A549 (cell line): Measurements from ENCODE around the gene PAPSS2. TPM values are rescaled to one million over a fixed set of nuclear protein-coding genes. Genes with fewer than 3 reads are reported as not detected.

Experiments
- ATAC-seq, 2 experiments: fragments of 200-7000 bp in 1 of 2; fragments of >200 bp in 1 of 2; cut with Nextera tagmentation in 1 of 2; cut with Tn5 transposase in 1 of 2; 3 replicates each; pipeline versions ENCODE4 v1.8.0 to v1.9.1; 2018 to 2020; ENCODE audit warnings: mild to moderate bottlenecking in 1 of 2, moderate library complexity in 1 of 2
- CTCF ChIA-PET: fragments of 300-600 bp; sonication (Branson Sonifier 250); formaldehyde crosslinking; extraction: SDS; loops from one replicate; lab custom pipeline; 2021; ENCODE audit warnings: antibody characterized with exemption, inconsistent platforms; lab: Yijun Ruan, JAX
- POLR2A ChIA-PET: fragments of 350-600 bp; formaldehyde crosslinking; extraction: SDS; loops from one replicate; lab custom pipeline; 2021; ENCODE audit warnings: antibody characterized with exemption, inconsistent platforms; lab: Yijun Ruan, JAX
- DNase-seq, 2 experiments: peaks; one replicate each; pipeline versions ENCODE4 v3.0.0 to v3.0.0-alpha.2; 2011 to 2016; ENCODE audit warnings: low read depth in 1 of 2, low spot score in 1 of 2
- FAIRE-seq: peaks from 2 replicates; lab custom pipeline; 2011; peaks lifted over from hg19 to GRCh38; lab: Jason Lieb, UNC
- H3K27ac ChIP-seq, 2 experiments: fragments of >200 bp; sonication (Bioruptor Twin); formaldehyde crosslinking; 3 replicates each; pipeline ENCODE4 v1.5.1; 2016 to 2017
- H3K4me1 ChIP-seq: fragments of >200 bp; sonication (Bioruptor Twin); formaldehyde crosslinking; 3 replicates; pipeline ENCODE4 v1.6.1; 2016
- H3K4me2 ChIP-seq: fragments of >200 bp; sonication (Bioruptor Twin); formaldehyde crosslinking; 3 replicates; pipeline ENCODE4 v1.6.1; 2016
- H3K4me3 ChIP-seq: fragments of >200 bp; sonication (Bioruptor Twin); formaldehyde crosslinking; 3 replicates; pipeline ENCODE4 v1.5.1; 2016
- H3K9me3 ChIP-seq: fragments of >200 bp; sonication (Bioruptor Twin); formaldehyde crosslinking; 3 replicates; pipeline ENCODE4 v1.6.1; 2016
- BHLHE40 ChIP-seq: IDR thresholded peaks from 2 replicates; pipeline ENCODE4 v1.6.1; 2012; ENCODE audit warnings: low read depth, low read length, inconsistent platforms
- EHMT2 ChIP-seq: fragments of 200-600 bp; sonication (generic); IDR thresholded peaks from 2 replicates; pipeline ENCODE4 v1.6.1; 2016; ENCODE audit warnings: antibody characterized with exemption, low read depth, mild to moderate bottlenecking, moderate library complexity
- ESRRA ChIP-seq: fragments of 150-350 bp; IDR thresholded peaks from 2 replicates; pipeline ENCODE4 v1.6.1; 2014; ENCODE audit warnings: mild to moderate bottlenecking, low read length, borderline replicate concordance
- FOSB ChIP-seq: fragments of 250-450 bp; sonication (Bioruptor Pico); IDR thresholded peaks from 2 replicates; pipeline ENCODE4 v1.5.0; 2020; ENCODE audit warnings: mild to moderate bottlenecking, moderate library complexity
- FOSL2 ChIP-seq, 2 experiments: fragments of 450-650 bp in 1 of 2; fragments of >200 bp in 1 of 2; sonication (Bioruptor Twin) in 1 of 2; formaldehyde crosslinking; IDR thresholded peaks; 2 replicates each; pipeline versions ENCODE4 v1.5.0 to v1.6.1; 2016 to 2020; ENCODE audit warnings: mild to moderate bottlenecking in 1 of 2, moderate library complexity in 1 of 2
- FOXS1 ChIP-seq: fragments of 250-450 bp; sonication (Bioruptor Pico); IDR thresholded peaks from 2 replicates; pipeline ENCODE4 v1.5.0; 2020; ENCODE audit warnings: mild to moderate bottlenecking, moderate library complexity
- GATA3 ChIP-seq: IDR thresholded peaks from 2 replicates; pipeline ENCODE4 v1.6.1; 2012; ENCODE audit warnings: borderline replicate concordance
- HDAC2 ChIP-seq: fragments of 200-600 bp; sonication (generic); IDR thresholded peaks from 2 replicates; pipeline ENCODE4 v1.6.1; 2016
- HEYL ChIP-seq: fragments of 250-450 bp; sonication (Bioruptor Pico); IDR thresholded peaks from 2 replicates; pipeline ENCODE4 v1.8.0; 2021; ENCODE audit warnings: mild to moderate bottlenecking, moderate library complexity
- HOXA7 ChIP-seq: fragments of 250-450 bp; sonication (Bioruptor Pico); IDR thresholded peaks from 2 replicates; pipeline ENCODE4 v1.5.0; 2020; ENCODE audit warnings: mild to moderate bottlenecking, moderate library complexity
- HOXB5 ChIP-seq: fragments of 250-450 bp; sonication (Bioruptor Pico); IDR thresholded peaks from 2 replicates; pipeline ENCODE4 v1.5.0; 2020; ENCODE audit warnings: mild to moderate bottlenecking, moderate library complexity
- JUN ChIP-seq, 2 experiments: fragments of >200 bp; sonication (Bioruptor Twin); formaldehyde crosslinking; IDR thresholded peaks; 2 replicates in 1 of 2; 3 replicates in 1 of 2; pipeline ENCODE4 v1.6.1; 2016 to 2017
- JUNB ChIP-seq: fragments of >200 bp; sonication (Bioruptor Twin); formaldehyde crosslinking; IDR thresholded peaks from 2 replicates; pipeline ENCODE4 v1.6.1; 2016
- KDM1A ChIP-seq: fragments of 200-600 bp; sonication (generic); IDR thresholded peaks from 2 replicates; pipeline ENCODE4 v1.6.1; 2016; ENCODE audit warnings: low read depth, mild to moderate bottlenecking
- KDM5A ChIP-seq: fragments of 200-600 bp; sonication (generic); IDR thresholded peaks from 2 replicates; pipeline ENCODE4 v1.6.1; 2016; ENCODE audit warnings: antibody characterized with exemption, mild to moderate bottlenecking
- MAFK ChIP-seq: fragments of 450-650 bp; IDR thresholded peaks from 2 replicates; pipeline ENCODE4 v1.6.1; 2014; ENCODE audit not compliant: partially characterized antibody
- MAX ChIP-seq: IDR thresholded peaks from 2 replicates; pipeline ENCODE4 v1.6.1; 2012
- MYC ChIP-seq: IDR thresholded peaks from 2 replicates; pipeline ENCODE4 v1.6.1; 2012; ENCODE audit warnings: mild to moderate bottlenecking, inconsistent platforms, low read length, improper control_type of control experiment, borderline replicate concordance
- RARB ChIP-seq: fragments of 250-450 bp; sonication (Bioruptor Pico); IDR thresholded peaks from 2 replicates; pipeline ENCODE4 v1.8.0; 2021; ENCODE audit warnings: mild to moderate bottlenecking, moderate library complexity
- RCOR1 ChIP-seq: fragments of 150-350 bp; IDR thresholded peaks from 2 replicates; pipeline ENCODE4 v1.6.1; 2014; ENCODE audit warnings: antibody characterized with exemption, low read length, low read depth
- TP53 ChIP-seq: fragments of 250-450 bp; sonication (Bioruptor Pico); IDR thresholded peaks from 2 replicates; pipeline ENCODE4 v1.5.0; 2021; ENCODE audit warnings: mild to moderate bottlenecking, moderate library complexity
- ZC3H11A ChIP-seq: fragments of 450-650 bp; IDR thresholded peaks from 2 replicates; pipeline ENCODE4 v1.6.1; 2014; ENCODE audit warnings: antibody characterized with exemption, mild to moderate bottlenecking
- ZNF302 ChIP-seq: fragments of 250-450 bp; sonication (Bioruptor Pico); IDR thresholded peaks from 2 replicates; pipeline ENCODE4 v1.9.0; 2021; ENCODE audit warnings: inconsistent platforms, mild to moderate bottlenecking, moderate library complexity
- WGBS: methylation state at CpG from one replicate; pipeline ENCODE4 v1.1.6; 2017; ENCODE audit errors: missing lambda C conversion rate; 5-methylcytosine and 5-hydroxymethylcytosine counted together
- polyA plus RNA-seq, 4 experiments: library from polyadenylated mRNA; depleted of rRNA in 3 of 4; stranded (reverse); fragments of >200 nt; fragmentation: RNase III in 1 of 4; extraction: RNeasy Plus Mini Kit Qiagen cat#74134 plus additional on column Dnase treatment in 1 of 4; gene quantifications; 2 replicates in 3 of 4; 3 replicates in 1 of 4; pipeline ENCODE4 v1.2.3, GENCODE V29; 2011 to 2017

The PAPSS2 gene
- polyA plus RNA-seq, 2 of the 4 experiments (the other 2 are of a cell fraction), result 27.7 to 29.0 TPM

- WGBS, result 89% methylated on average over 4 of the region's 4 CpGs
- POLR2A ChIA-PET, result no interaction called here
- Histone ChIP-seq H3K4me3 (no peak overlapping the region), H3K4me1 (peaks cover 19% of the 10 kb centered on the region), H3K9me3 (no peaks in the 10 kb centered on the region), H3K27ac (peak overlapping the region in 1 of 2 experiments; percentile 57; a peak in 3 of 6 replicates), H3K4me2 (peak overlapping the region; percentile 57; the same call in 2 of the 3 replicates)
- no peak for DNase-seq
- TF ChIP-seq HOXA7 (CRISPR knock-in tag) (no peak), KDM1A (no peak), JUN (IDR thresholded peaks at IDR 0.05) (no peak), MAX (no peak), GATA3 (no peak), HOXB5 (CRISPR knock-in tag) (no peak), RCOR1 (no peak), JUNB (no peak), HEYL (CRISPR knock-in tag) (no peak), MAFK (no peak), EHMT2 (no peak), HDAC2 (no peak), RARB (CRISPR knock-in tag) (no peak), FOXS1 (no peak)
- ATAC-seq, result no peak
- no peak for FAIRE-seq
- CTCF ChIA-PET, result interaction anchor here (1.4 to 2.5 kb wide), 3 partner anchors 10 to 102 kb away, joined by 3 to 9 read pairs (median 4); partner anchors contain the start of gene PAPSS2
Measured at GRCh38 chr10:87761153-87761552, 101.5 kb downstream of the PAPSS2 start.

- H3K27ac ChIP-seq, result peak overlapping the region in 1 of 2 experiments; percentile 57; a peak in 3 of 6 replicates
- H3K4me3 ChIP-seq, result no peak overlapping the region
- ChIA-PET POLR2A (no interaction called here), CTCF (interaction anchor here (0.6 to 1.7 kb wide), 3 partner anchors 14 to 251 kb away, joined by 3 to 4 read pairs (median 4); partner anchors contain the start of gene PAPSS2)
- peak in 1 of 2 experiments; percentile 58 for DNase-seq
- no peak for TF ChIP-seq JUNB
- TF ChIP-seq ZC3H11A, result no peak
- TF ChIP-seq FOSL2 (IDR thresholded peaks at IDR 0.05), result peak; percentile 39
- peak; percentile 79 for TF ChIP-seq FOSL2 (CRISPR knock-in tag; IDR thresholded peaks at IDR 0.05)
- H3K4me1 ChIP-seq, result peaks cover 19% of the 10 kb centered on the region
- FAIRE-seq, result peak; percentile 89
- no peaks in the 10 kb centered on the region for H3K9me3 ChIP-seq
- peak; percentile 50 to 71; a peak in 4 of 6 replicates for ATAC-seq
- peak overlapping the region; percentile 57 for H3K4me2 ChIP-seq
- 16% methylated on average over 2 of the region's 2 CpGs for WGBS
Measured at GRCh38 chr10:87761892-87762291, 102.2 kb downstream of the PAPSS2 start.

- ChIA-PET POLR2A (no interaction called here), CTCF (interaction anchor here (0.6 to 1.4 kb wide), 5 partner anchors 9 to 1625 kb away, joined by 3 to 5 read pairs (median 3); no protein-coding TSS in a partner anchor)
- FAIRE-seq (no peak), ATAC-seq (no peak)
- 87% methylated on average over 5 of the region's 5 CpGs for WGBS
- no peaks in the 10 kb centered on the region for H3K9me3 ChIP-seq
- TF ChIP-seq ZNF302 (CRISPR knock-in tag) (no peak), HOXB5 (CRISPR knock-in tag) (no peak), KDM5A (no peak), FOSB (no peak), MAX (no peak), JUN (IDR thresholded peaks at IDR 0.05) (no peak), MYC (no peak), TP53 (CRISPR knock-in tag) (no peak), HDAC2 (no peak), BHLHE40 (no peak), HOXA7 (CRISPR knock-in tag) (no peak), ESRRA (no peak)
- TF ChIP-seq, all 56 proteins: peak for 0
- no peak overlapping the region for H3K4me3 ChIP-seq
- H3K27ac ChIP-seq, result no peak overlapping the region
- no peak overlapping the region for H3K4me2 ChIP-seq
- DNase-seq, result no peak
- peaks cover 27% of the 10 kb centered on the region for H3K4me1 ChIP-seq
Measured at GRCh38 chr10:87763086-87763861, 103.6 kb downstream of the PAPSS2 start.
